GM06990 (cell line): ENCODE data around the gene SIL1.

Experiments
- DNase-seq: peaks from one replicate; pipeline ENCODE4 v3.0.0-alpha.2; 2011; ENCODE audit not compliant: insufficient read length; ENCODE audit errors: extremely low read depth
- H3K27me3 ChIP-seq: replicated peaks from 2 replicates; pipeline ENCODE4 v1.6.0; 2011; ENCODE audit warnings: low read length; ENCODE audit not compliant: control insufficient read depth, insufficient read depth
- H3K36me3 ChIP-seq: 2 replicates; pipeline ENCODE4 v1.5.1; 2011; ENCODE audit warnings: low read length; ENCODE audit not compliant: control insufficient read depth, insufficient read depth
- H3K4me3 ChIP-seq: replicated peaks from 2 replicates; pipeline ENCODE4 v1.5.1; 2011; ENCODE audit warnings: low read depth, mild to moderate bottlenecking, control low read depth, low read length
- TF ChIP-seq, protein P1 (sequence below): IDR thresholded peaks from 2 replicates; pipeline ENCODE4 v1.5.1; 2011; ENCODE audit warnings: low read length, control low read depth, mild to moderate bottlenecking, inconsistent platforms; ENCODE audit not compliant: insufficient read depth, poor library complexity, severe bottlenecking

The SIL1 gene

DNA sequence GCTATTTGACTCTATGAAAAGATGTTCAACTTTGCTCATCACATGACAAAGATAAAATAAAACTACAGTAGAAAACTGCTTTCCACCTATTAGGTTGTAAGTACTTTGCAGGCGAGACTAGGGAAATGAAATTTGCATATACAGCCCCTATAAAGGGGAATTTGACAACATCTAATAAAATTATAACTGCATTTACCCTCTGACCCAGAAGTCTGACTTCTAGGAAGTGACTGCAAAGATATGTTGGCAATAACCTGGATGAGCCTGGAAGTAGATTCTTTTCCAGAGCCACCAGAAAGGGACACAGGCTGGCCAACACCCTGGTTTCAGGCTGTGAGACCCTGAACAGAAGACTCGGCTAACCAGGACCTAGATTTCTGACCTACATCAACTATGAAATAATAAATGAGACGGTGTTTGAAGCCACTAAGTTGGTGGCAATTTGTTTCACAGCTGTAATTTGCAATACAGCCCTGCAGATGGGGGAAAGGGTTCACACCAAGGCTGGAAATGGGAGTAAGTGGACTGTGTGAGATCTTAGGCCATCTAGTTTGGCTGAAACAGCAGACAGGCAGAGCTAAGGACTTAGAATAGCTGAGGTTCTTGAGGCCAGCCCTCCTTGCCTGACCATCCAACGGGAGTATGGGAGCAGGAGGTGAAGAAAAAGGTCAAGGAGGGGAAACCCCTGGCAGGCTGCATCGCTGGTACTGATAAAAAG, 106.6 kb downstream of the SIL1 start:
- no peak overlapping the region for H3K4me3 ChIP-seq
- H3K36me3 ChIP-seq: no peaks in the 10 kb centered on the region
- TF ChIP-seq, protein P1, sequence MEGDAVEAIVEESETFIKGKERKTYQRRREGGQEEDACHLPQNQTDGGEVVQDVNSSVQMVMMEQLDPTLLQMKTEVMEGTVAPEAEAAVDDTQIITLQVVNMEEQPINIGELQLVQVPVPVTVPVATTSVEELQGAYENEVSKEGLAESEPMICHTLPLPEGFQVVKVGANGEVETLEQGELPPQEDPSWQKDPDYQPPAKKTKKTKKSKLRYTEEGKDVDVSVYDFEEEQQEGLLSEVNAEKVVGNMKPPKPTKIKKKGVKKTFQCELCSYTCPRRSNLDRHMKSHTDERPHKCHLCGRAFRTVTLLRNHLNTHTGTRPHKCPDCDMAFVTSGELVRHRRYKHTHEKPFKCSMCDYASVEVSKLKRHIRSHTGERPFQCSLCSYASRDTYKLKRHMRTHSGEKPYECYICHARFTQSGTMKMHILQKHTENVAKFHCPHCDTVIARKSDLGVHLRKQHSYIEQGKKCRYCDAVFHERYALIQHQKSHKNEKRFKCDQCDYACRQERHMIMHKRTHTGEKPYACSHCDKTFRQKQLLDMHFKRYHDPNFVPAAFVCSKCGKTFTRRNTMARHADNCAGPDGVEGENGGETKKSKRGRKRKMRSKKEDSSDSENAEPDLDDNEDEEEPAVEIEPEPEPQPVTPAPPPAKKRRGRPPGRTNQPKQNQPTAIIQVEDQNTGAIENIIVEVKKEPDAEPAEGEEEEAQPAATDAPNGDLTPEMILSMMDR: peak; percentile 7
- DNase-seq: no peak
- H3K27me3 ChIP-seq: no peaks in the 10 kb centered on the region

DNA sequence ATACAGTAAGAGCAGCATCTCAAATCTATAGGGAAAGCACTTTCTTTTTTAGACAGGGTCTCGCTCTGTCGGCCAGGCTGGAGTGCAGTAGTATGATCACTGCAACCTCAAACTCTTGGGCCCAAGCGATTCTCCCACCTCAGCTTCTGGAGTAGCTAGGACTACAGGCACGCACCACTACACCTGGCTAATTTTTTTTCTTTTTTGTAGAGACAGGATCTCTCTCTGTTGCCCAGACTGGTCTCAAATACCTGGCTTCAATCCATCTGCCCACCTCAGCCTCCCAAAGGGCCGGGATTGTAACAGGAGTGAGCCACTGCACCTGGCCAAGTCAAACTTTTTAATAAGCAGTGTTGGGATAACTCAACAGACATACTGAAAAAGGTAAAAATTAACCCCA, 107.6 kb downstream of the SIL1 start:
- no peaks in the 10 kb centered on the region for H3K27me3 ChIP-seq
- no peak overlapping the region for H3K4me3 ChIP-seq
- no peak for DNase-seq
- H3K36me3 ChIP-seq: no peaks in the 10 kb centered on the region
- TF ChIP-seq, protein P1: no peak

DNA sequence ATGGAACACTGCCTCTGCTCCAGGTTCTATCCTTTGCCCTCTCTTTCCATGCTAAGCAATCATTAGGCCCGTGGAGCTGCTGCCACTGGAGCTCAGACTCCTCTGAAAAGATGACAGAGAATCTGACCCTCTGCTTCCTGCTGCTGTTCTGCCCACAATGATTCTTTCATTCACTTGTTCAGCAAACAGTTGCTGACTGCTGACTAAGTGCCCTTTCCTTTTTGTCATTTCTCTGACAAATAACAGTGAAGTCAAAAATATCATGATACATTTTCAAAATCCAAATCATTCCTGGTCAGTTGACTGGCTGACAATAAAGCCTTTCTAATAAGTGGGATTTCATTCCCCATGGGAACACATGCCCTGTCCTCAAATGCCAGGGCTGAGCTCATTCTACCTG, 110.1 kb downstream of the SIL1 start:
- DNase-seq: no peak
- no peaks in the 10 kb centered on the region for H3K36me3 ChIP-seq
- TF ChIP-seq, protein P1: no peak
- H3K27me3 ChIP-seq: no peaks in the 10 kb centered on the region
- H3K4me3 ChIP-seq: no peak overlapping the region

DNA sequence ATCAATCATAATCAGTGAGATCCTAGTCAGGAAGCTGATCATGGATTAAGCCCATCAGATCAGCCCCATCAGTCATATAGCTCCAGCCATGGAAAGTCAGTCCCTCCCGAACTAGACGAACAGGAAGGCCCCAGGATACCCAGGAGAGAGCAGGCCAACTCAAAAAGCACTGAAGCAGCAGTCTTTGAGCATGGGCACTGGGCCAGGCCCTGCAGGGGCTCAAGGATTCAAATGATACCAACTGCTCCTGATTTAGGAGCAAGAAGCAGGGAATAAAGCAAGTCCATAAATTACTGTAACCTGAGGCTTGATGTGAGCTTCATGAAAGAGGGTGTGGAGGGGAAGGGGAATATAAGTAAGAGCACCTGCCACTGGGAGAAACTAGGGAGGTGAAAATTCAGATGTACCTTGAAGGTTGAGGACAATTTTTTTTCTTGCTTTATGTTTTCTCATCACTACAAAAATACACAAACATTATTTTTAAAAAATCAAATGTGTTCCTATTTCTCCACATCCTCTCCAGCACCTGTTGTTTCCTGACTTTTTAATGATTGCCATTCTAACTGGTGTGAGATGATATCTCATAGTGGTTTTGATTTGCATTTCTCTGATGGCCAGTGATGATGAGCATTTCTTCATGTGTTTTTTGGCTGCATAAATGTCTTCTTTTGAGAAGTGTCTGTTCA, 115.2 kb downstream of the SIL1 start:
- TF ChIP-seq, protein P1: no peak
- DNase-seq: no peak
- H3K27me3 ChIP-seq: no peaks in the 10 kb centered on the region
- H3K36me3 ChIP-seq: no peaks in the 10 kb centered on the region
- H3K4me3 ChIP-seq: no peak overlapping the region

DNA sequence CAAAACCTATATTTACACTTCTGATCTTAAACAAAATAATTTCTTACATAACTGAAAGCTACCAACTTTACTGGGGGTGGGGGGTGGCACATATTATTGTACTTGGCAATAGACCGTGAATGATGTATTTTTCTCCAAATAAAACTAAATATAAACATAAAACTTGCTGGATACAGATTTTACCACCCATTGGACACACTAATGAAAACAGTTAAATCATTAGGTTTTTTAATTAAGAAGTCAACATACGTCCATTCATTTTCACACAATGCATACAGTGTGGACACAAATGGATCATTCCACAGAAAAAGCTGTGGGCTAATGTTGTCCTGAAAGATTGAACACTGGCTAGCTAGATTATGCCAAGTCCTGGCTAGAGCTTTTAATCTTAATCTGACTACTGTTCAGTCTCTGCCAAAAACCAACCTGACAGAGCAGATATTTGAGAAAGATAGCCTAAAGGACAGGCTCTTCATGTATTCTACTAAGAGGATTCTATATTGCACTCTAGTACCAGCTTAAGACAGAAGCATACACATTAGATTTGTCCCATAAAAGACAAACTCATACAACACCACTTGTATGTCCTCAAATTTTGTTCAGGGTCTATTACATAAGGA, 118.1 kb downstream of the SIL1 start:
- TF ChIP-seq, protein P1: no peak
- Histone ChIP-seq H3K36me3 (no peaks in the 10 kb centered on the region), H3K4me3 (no peak overlapping the region), H3K27me3 (no peaks in the 10 kb centered on the region)
- no peak for DNase-seq
